ENCODE measurements around the gene ZNF771. TPM values are rescaled to one million over a fixed set of nuclear protein-coding genes. Genes with fewer than 3 reads are reported as not detected.

ZNF771 gene
- total RNA-seq, 2 experiments from 2014 or later = 0.80 to 1.2 TPM

GRCh38 chr16:30434852-30435251 is 27.4 kb downstream of the ZNF771 start:
- Mint-ChIP-seq H3K27ac (no peak overlapping the region), H3K4me3 (no peak overlapping the region), H3K27me3 (no peaks in the 10 kb centered on the region), H3K4me1 (ENCODE audit: low read depth) (peaks cover 15% of the 10 kb centered on the region), H3K9me3 (no peaks in the 10 kb centered on the region), H3K36me3 (ENCODE audit: low read depth) (no peaks in the 10 kb centered on the region)
- ChIA-PET POLR2A (no interaction called here), CTCF (no interaction called here)
- no peaks in the 10 kb centered on the region for H3K36me3 ChIP-seq (ENCODE audit: insufficient read depth, low read length)
- no peak for TF ChIP-seq CTCF (IDR thresholded peaks at IDR 0.05)
- H3K27ac ChIP-seq (ENCODE audit: low read depth in 1 of 2, low read length in 2 of 2) = no peak overlapping the region
- H3K27me3 ChIP-seq (ENCODE audit: control insufficient read depth in 1 of 2, insufficient read depth in 2 of 2, low read length in 2 of 2) = no peaks in the 10 kb centered on the region
- no peak overlapping the region for H3K4me3 ChIP-seq (ENCODE audit: low read length)
- intact Hi-C loops (cut with DNase I, micrococcal nuclease) = loop anchor here (5.0 kb wide), 3 partner anchors 37 to 177 kb away; partner anchors contain the start of genes ITGAL (in 1 of the 2), ZNF689 (in 1 of the 2) and ZNF764 (in 1 of the 2)
- no peak for DNase-seq
- H3K9me3 ChIP-seq (ENCODE audit: control insufficient read depth in 1 of 2, insufficient read depth in 1 of 2, low read length in 2 of 2) = no peaks in the 10 kb centered on the region
- H3K4me1 ChIP-seq (ENCODE audit: insufficient read depth, low read length) = peaks cover 22% of the 10 kb centered on the region
- no peak for ATAC-seq (ENCODE audit: poor library complexity)

DNA sequence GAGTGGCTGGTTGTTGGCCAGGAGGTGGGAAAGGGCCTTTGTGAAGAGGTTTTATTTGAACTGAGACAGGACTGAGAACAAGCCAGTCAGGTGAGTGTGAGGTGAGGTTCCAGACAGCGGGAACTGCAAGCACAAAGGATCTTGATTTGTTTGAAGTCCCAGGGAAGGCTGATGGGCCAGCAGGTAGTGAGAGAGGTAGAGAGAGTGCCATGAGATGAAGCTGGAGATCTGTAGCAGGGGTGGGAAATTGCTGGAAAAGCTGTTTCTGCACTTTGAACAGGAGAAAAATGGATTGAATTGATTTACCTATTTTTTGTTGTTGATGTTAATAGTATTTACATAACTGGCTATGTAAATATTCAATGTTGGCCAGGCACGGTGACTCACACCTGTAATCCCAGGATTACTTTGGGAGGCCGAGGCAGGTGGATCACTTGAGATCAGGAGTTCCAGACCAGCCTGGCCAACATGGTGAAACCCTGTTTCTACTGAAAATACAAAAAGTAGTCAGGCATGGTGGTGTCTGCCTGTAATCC is 30.2 kb downstream of the ZNF771 start:
- intact Hi-C loops (cut with DNase I, micrococcal nuclease) = no loop called here
- H3K4me1 Mint-ChIP-seq (ENCODE audit: low read depth) = peaks cover 15% of the 10 kb centered on the region

DNA sequence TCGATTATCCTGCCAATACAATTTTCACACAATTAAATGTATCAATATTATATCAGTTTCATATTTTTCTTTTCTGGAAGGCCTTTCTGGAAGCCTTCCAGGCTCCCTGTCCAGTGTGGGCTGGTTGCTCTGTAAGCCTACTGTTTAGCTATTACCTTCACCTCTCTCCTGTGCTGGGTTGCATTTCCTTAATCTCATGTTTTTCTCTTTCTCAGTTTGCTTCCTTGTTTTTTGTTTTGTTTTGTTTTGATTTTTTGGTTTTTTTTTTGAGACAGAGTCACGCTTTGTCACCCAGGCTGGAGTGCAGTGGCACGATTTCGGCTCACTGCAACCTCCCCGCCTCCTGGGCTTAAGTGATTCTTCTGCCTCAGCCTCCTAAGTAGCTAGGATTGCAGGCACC is 31.4 kb downstream of the ZNF771 start:
- POLR2A ChIA-PET = no interaction called here
- H3K27ac Mint-ChIP-seq = no peak overlapping the region

More for the DNA sequence above, 30.2 kb downstream of the ZNF771 start:
- no peaks in the 10 kb centered on the region for H3K9me3 Mint-ChIP-seq
- no peak overlapping the region for H3K27ac ChIP-seq (ENCODE audit: low read depth in 1 of 2, low read length in 2 of 2)
- POLR2A ChIA-PET = no interaction called here
- no peak overlapping the region for H3K4me3 ChIP-seq (ENCODE audit: low read length)
- no peak overlapping the region for H3K4me3 Mint-ChIP-seq
- CTCF ChIA-PET = interaction anchor here (1.1 kb wide), 1 partner anchor 11 kb away, joined by 3 read pairs; no protein-coding TSS in a partner anchor
- H3K36me3 ChIP-seq (ENCODE audit: insufficient read depth, low read length) = no peaks in the 10 kb centered on the region
- H3K27ac Mint-ChIP-seq = no peak overlapping the region
- ATAC-seq (ENCODE audit: poor library complexity) (no peak), DNase-seq (no peak)
- H3K9me3 ChIP-seq (ENCODE audit: control insufficient read depth in 1 of 2, insufficient read depth in 1 of 2, low read length in 2 of 2) = no peaks in the 10 kb centered on the region
- no peak for TF ChIP-seq CTCF (IDR thresholded peaks at IDR 0.05)
- H3K36me3 Mint-ChIP-seq (ENCODE audit: low read depth) = no peaks in the 10 kb centered on the region
- H3K4me1 ChIP-seq (ENCODE audit: insufficient read depth, low read length) = peaks cover 10% of the 10 kb centered on the region
- no peaks in the 10 kb centered on the region for H3K27me3 Mint-ChIP-seq
- no peaks in the 10 kb centered on the region for H3K27me3 ChIP-seq (ENCODE audit: control insufficient read depth in 1 of 2, insufficient read depth in 2 of 2, low read length in 2 of 2)

More for the DNA sequence above, 31.4 kb downstream of the ZNF771 start:
- Mint-ChIP-seq H3K4me3 (no peak overlapping the region), H3K36me3 (ENCODE audit: low read depth) (peaks cover 9% of the 10 kb centered on the region), H3K4me1 (ENCODE audit: low read depth) (peaks cover 20% of the 10 kb centered on the region), H3K9me3 (no peaks in the 10 kb centered on the region), H3K27me3 (no peaks in the 10 kb centered on the region)
- no peak overlapping the region for H3K27ac ChIP-seq (ENCODE audit: low read depth in 1 of 2, low read length in 2 of 2)
- peaks cover 8% of the 10 kb centered on the region for H3K36me3 ChIP-seq (ENCODE audit: insufficient read depth, low read length)
- CTCF ChIA-PET = no interaction called here
- no peak for ATAC-seq (ENCODE audit: poor library complexity)
- peaks cover 18% of the 10 kb centered on the region for H3K4me1 ChIP-seq (ENCODE audit: insufficient read depth, low read length)
- no peaks in the 10 kb centered on the region for H3K27me3 ChIP-seq (ENCODE audit: control insufficient read depth in 1 of 2, insufficient read depth in 2 of 2, low read length in 2 of 2)
- no peaks in the 10 kb centered on the region for H3K9me3 ChIP-seq (ENCODE audit: control insufficient read depth in 1 of 2, insufficient read depth in 1 of 2, low read length in 2 of 2)
- intact Hi-C loops (cut with DNase I, micrococcal nuclease) = no loop called here
- H3K4me3 ChIP-seq (ENCODE audit: low read length) = no peak overlapping the region
- no peak for DNase-seq
- TF ChIP-seq CTCF (IDR thresholded peaks at IDR 0.05) = no peak
